CD4-positive, alpha-beta T cell (primary cell): ENCODE results near the gene TFAM. TPM values are rescaled to one million over a fixed set of nuclear protein-coding genes. Genes with fewer than 3 reads are reported as not detected.

ENCODE experiments used
- ATAC-seq: fragments of 200-7000 bp; cut with Tn5 transposase; one replicate; pipeline ENCODE4 v1.10.0; 2022; ENCODE audit warnings: mild to moderate bottlenecking; ENCODE audit not compliant: poor library complexity
- CTCF ChIA-PET: fragments of 350-600 bp; sonication (Branson Sonifier 250); formaldehyde crosslinking; loops from one replicate; lab custom pipeline; 2021; ENCODE audit warnings: antibody characterized with exemption, inconsistent platforms; lab: Charles Lee
- POLR2A ChIA-PET: fragments of 350-600 bp; sonication (Branson Sonifier 250); formaldehyde crosslinking; loops from one replicate; lab custom pipeline; 2021; ENCODE audit warnings: antibody characterized with exemption, inconsistent platforms; lab: Charles Lee
- DNase-seq, 14 experiments: peaks; one replicate each; pipeline ENCODE4 v3.0.0-alpha.2; 2013 to 2020; ENCODE audit warnings: mixed read lengths in 2 of 14
- H3K27ac ChIP-seq, 2 donors: one replicate each; pipeline versions ENCODE4 v1.5.1 to v1.7.0; 2013; ENCODE audit warnings: low read length in 2 of 2, low read depth in 1 of 2, mild to moderate bottlenecking in 1 of 2
- H3K27me3 ChIP-seq, 2 experiments: 1 replicate in 1 of 2; 2 replicates in 1 of 2; pipeline versions ENCODE4 v1.6.1 to v1.7.0; 2013; ENCODE audit warnings: low read length in 2 of 2, control low read depth in 1 of 2, mild to moderate bottlenecking in 1 of 2, moderate library complexity in 1 of 2; ENCODE audit not compliant: insufficient read depth in 2 of 2, control insufficient read depth in 1 of 2
- H3K36me3 ChIP-seq: one replicate; pipeline ENCODE4 v1.6.1; 2013; ENCODE audit warnings: low read length, control low read depth; ENCODE audit not compliant: insufficient read depth
- H3K4me1 ChIP-seq: one replicate; pipeline ENCODE4 v1.6.1; 2013; ENCODE audit warnings: low read length, control low read depth; ENCODE audit not compliant: insufficient read depth
- H3K4me3 ChIP-seq: one replicate; pipeline ENCODE4 v1.5.1; 2013; ENCODE audit warnings: mild to moderate bottlenecking, low read length, moderate library complexity
- H3K9me3 ChIP-seq, 2 experiments: 1 replicate in 1 of 2; 2 replicates in 1 of 2; pipeline versions ENCODE4 v1.6.1 to v1.7.0; 2013; ENCODE audit warnings: low read length in 2 of 2, mild to moderate bottlenecking in 2 of 2, control low read depth in 1 of 2, moderate library complexity in 1 of 2; ENCODE audit not compliant: control insufficient read depth in 1 of 2, insufficient read depth in 1 of 2
- H3K27ac Mint-ChIP-seq: one replicate; pipeline ENCODE4 v1.8.0; 2020; ENCODE audit warnings: mixed read lengths
- H3K27me3 Mint-ChIP-seq: one replicate; pipeline ENCODE4 v1.8.0; 2021; ENCODE audit warnings: mixed read lengths
- H3K36me3 Mint-ChIP-seq: one replicate; pipeline ENCODE4 v1.8.0; 2021; ENCODE audit warnings: low read depth, mixed read lengths
- H3K4me1 Mint-ChIP-seq: one replicate; pipeline ENCODE4 v1.8.0; 2021; ENCODE audit warnings: low read depth, mixed read lengths
- H3K4me3 Mint-ChIP-seq: one replicate; pipeline ENCODE4 v1.8.0; 2020; ENCODE audit warnings: mild to moderate bottlenecking, mixed read lengths
- H3K9me3 Mint-ChIP-seq: one replicate; pipeline ENCODE4 v1.8.0; 2020; ENCODE audit warnings: mixed read lengths
- CTCF ChIP-seq: fragments of 200-600 bp; IDR thresholded peaks from one replicate; pipeline ENCODE4 v1.8.0; 2022; ENCODE audit warnings: antibody characterized with exemption, mild to moderate bottlenecking
- intact Hi-C, 2 experiments: fragments of 100-400 bp; cut with DNase I in 1 of 2; cut with micrococcal nuclease in 1 of 2; formaldehyde crosslinking; loops; one replicate each; pipeline versions ENCODE4 v1.15.1 to v1.9.0; 2023 to 2025; cut with DNase I, micrococcal nuclease
- total RNA-seq, 174 experiments: library from RNA in 2 of 174; stranded (reverse) in 2 of 174; gene quantifications; one replicate each; pipeline ENCODE4 v1.2.3 and lab custom pipeline; 2021 to 2026

Gene TFAM
- total RNA-seq, 2 experiments from 2014 or later, result 43.7 to 50.5 TPM

DNA sequence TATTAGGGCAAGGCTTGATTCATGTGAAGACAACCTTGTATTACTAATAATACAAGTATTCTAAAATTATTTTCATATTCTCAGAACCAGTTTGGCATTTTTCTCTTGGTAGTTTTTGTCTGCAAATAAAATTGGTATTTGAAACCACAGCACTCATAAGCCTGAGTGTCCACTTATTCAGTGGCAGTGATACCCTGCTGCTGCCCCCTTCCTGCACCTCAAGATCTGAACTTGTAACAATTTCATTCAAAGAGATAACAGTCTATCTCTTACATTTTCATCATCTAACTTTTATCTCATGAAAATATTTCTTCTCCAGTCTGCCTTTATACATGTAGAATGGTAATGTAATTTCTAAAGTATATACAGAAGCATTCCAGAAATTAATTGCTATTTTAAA is 9.3 kb downstream of the TFAM start:
- Mint-ChIP-seq H3K36me3 (peaks cover 89% of the 10 kb centered on the region), H3K4me1 (peaks cover 32% of the 10 kb centered on the region), H3K27ac (no peak overlapping the region), H3K4me3 (no peak overlapping the region), H3K27me3 (no peaks in the 10 kb centered on the region), H3K9me3 (no peaks in the 10 kb centered on the region)
- H3K36me3 ChIP-seq, result peaks cover 76% of the 10 kb centered on the region
- H3K9me3 ChIP-seq, result no peaks in the 10 kb centered on the region
- intact Hi-C loops, result no loop called here
- no peak for ATAC-seq
- ChIA-PET POLR2A (no interaction called here), CTCF (interaction anchor here (1.2 kb wide), 2 partner anchors 89 to 103 kb away, joined by 3 read pairs; no protein-coding TSS in a partner anchor)
- no peak overlapping the region for H3K4me3 ChIP-seq
- no peak overlapping the region for H3K27ac ChIP-seq
- H3K4me1 ChIP-seq, result no peaks in the 10 kb centered on the region
- no peak for TF ChIP-seq CTCF
- H3K27me3 ChIP-seq, result no peaks in the 10 kb centered on the region
- no peak for DNase-seq

GRCh38 chr10:58396057-58396456 is 10.8 kb downstream of the TFAM start:
- POLR2A ChIA-PET, result no interaction called here

GRCh38 chr10:58397830-58398229 is 12.6 kb downstream of the TFAM start:
- intact Hi-C loops, result no loop called here
- no peak overlapping the region for H3K27ac Mint-ChIP-seq
- DNase-seq (no peak), ATAC-seq (no peak)
- Histone ChIP-seq H3K4me3 (no peak overlapping the region), H3K27ac (no peak overlapping the region), H3K4me1 (no peaks in the 10 kb centered on the region), H3K27me3 (no peaks in the 10 kb centered on the region), H3K9me3 (no peaks in the 10 kb centered on the region), H3K36me3 (peaks cover 43% of the 10 kb centered on the region)
- peaks cover 68% of the 10 kb centered on the region for H3K36me3 Mint-ChIP-seq
- no peak overlapping the region for H3K4me3 Mint-ChIP-seq
- no peaks in the 10 kb centered on the region for H3K27me3 Mint-ChIP-seq
- H3K4me1 Mint-ChIP-seq, result peaks cover 6% of the 10 kb centered on the region
- H3K9me3 Mint-ChIP-seq, result no peaks in the 10 kb centered on the region
- ChIA-PET CTCF (no interaction called here), POLR2A (no interaction called here)
- no peak for TF ChIP-seq CTCF

More at GRCh38 chr10:58396057-58396456, 10.8 kb downstream of the TFAM start:
- Histone ChIP-seq H3K4me1 (no peaks in the 10 kb centered on the region), H3K27me3 (no peaks in the 10 kb centered on the region), H3K27ac (no peak overlapping the region), H3K4me3 (no peak overlapping the region), H3K36me3 (peaks cover 60% of the 10 kb centered on the region), H3K9me3 (no peaks in the 10 kb centered on the region)
- CTCF ChIA-PET, result no interaction called here
- peaks cover 20% of the 10 kb centered on the region for H3K4me1 Mint-ChIP-seq
- no peak for TF ChIP-seq CTCF
- no peaks in the 10 kb centered on the region for H3K27me3 Mint-ChIP-seq
- no peak overlapping the region for H3K4me3 Mint-ChIP-seq
- H3K36me3 Mint-ChIP-seq, result peaks cover 78% of the 10 kb centered on the region
- no peak overlapping the region for H3K27ac Mint-ChIP-seq
- H3K9me3 Mint-ChIP-seq, result no peaks in the 10 kb centered on the region
- ATAC-seq, result no peak
- intact Hi-C loops, result no loop called here
- no peak for DNase-seq
